ENCODE measurements around the gene CADPS. TPM values are rescaled to one million over a fixed set of nuclear protein-coding genes. Genes with fewer than 3 reads are reported as not detected.

The CADPS gene
- total and polyA plus RNA-seq, 2 of the 4 experiments (the other 2 are of a cell fraction): not detected

DNA sequence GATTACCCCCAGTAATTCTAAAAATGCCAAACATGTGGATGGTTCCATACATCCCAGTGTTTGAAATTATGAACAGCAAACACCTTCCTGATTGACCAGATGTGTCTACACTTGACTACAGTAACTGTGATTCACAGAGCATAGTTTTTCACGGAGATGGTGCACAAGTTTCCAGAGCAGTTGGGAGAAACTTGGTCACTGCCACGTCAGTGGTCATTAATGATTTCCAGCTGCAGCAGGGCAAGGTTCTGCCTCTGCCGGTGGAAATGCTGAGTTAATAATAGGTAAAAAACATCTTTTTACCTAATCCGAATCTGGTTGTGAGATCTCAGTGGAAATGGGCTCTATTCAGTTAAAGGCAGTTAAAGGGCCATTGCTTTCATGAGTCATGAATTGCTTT, 347.7 kb downstream of the CADPS start:
- Histone ChIP-seq H3K4me2 (ENCODE audit: low read depth, low read length) (no peak overlapping the region), H3K4me3 (ENCODE audit: insufficient read depth, low read depth, low read length) (no peak overlapping the region), H2BK20ac (ENCODE audit: low read depth, low read length) (no peak overlapping the region), H2BK15ac (ENCODE audit: low read depth, low read length) (no peak overlapping the region), H3K56ac (ENCODE audit: extremely low read depth, insufficient read depth, low read length) (no peak overlapping the region), H2AK9ac (replicated peaks; ENCODE audit: low read depth, low read length, poor library complexity) (no peak overlapping the region), H3K27me3 (ENCODE audit: control insufficient read depth, insufficient read depth, low read length) (no peaks in the 10 kb centered on the region), H2AFZ (replicated peaks; ENCODE audit: low read length, poor library complexity) (no peak overlapping the region), H2BK5ac (ENCODE audit: low read depth, low read length, poor library complexity, severe bottlenecking) (no peak overlapping the region), H4K91ac (ENCODE audit: insufficient read depth, low read depth, low read length) (no peak overlapping the region), H3K9me1 (ENCODE audit: insufficient read depth, low read length) (no peaks in the 10 kb centered on the region), H3K79me1 (ENCODE audit: low read depth in 1 of 2, low read length in 2 of 2) (no peaks in the 10 kb centered on the region), H3K36me3 (ENCODE audit: control insufficient read depth, insufficient read depth, low read length) (no peaks in the 10 kb centered on the region), H3K9ac (ENCODE audit: low read depth, low read length) (no peak overlapping the region), H2AK5ac (ENCODE audit: low read depth, low read length) (no peak overlapping the region), H4K8ac (ENCODE audit: low read depth in 2 of 2, low read length in 2 of 2) (no peak overlapping the region), H3K9me3 (ENCODE audit: control insufficient read depth, insufficient read depth, low read length) (no peaks in the 10 kb centered on the region), H3K14ac (replicated peaks; ENCODE audit: low read depth, low read length) (no peak overlapping the region), H3K23ac (ENCODE audit: low read depth, low read length) (no peak overlapping the region), H3K18ac (ENCODE audit: low read depth, low read length) (no peak overlapping the region), H4K5ac (ENCODE audit: low read depth, low read length) (no peak overlapping the region), H3K4me1 (ENCODE audit: control insufficient read depth, insufficient read depth, low read length) (no peaks in the 10 kb centered on the region), H3K27ac (ENCODE audit: insufficient read depth, low read length) (no peak overlapping the region), H3K4ac (ENCODE audit: low read depth, low read length) (no peak overlapping the region), H4K20me1 (ENCODE audit: insufficient read depth, low read length) (no peaks in the 10 kb centered on the region), H2BK120ac (ENCODE audit: low read depth, low read length) (no peak overlapping the region)
- ATAC-seq (ENCODE audit: low read depth): no peak
- DNase-seq: no peak
- no TSS peak for BruUV-seq (replicated peaks)
- no peak for TF ChIP-seq CHD1 (IDR thresholded peaks at IDR 0.05; ENCODE audit: low read depth, low read length)
- in situ Hi-C loops (cut with MboI; ENCODE audit: low sequenced_read_pairs) (no loop called here), dilution Hi-C loops (cut with HindIII; ENCODE audit: low sequenced_read_pairs, unreplicated experiment) (no loop called here), intact Hi-C loops (cut with micrococcal nuclease) (no loop called here)
- no CpG with 5 or more reads among the region's 4 CpGs for WGBS, 2 experiments (ENCODE audit: extremely low coverage in 2 of 2, insufficient read length in 1 of 2)
- CTCF ChIA-PET: no interaction called here
- POLR2A ChIA-PET (ENCODE audit: unreplicated experiment): no interaction called here
